ENCODE results near the gene USP35.

USP35 gene

DNA sequence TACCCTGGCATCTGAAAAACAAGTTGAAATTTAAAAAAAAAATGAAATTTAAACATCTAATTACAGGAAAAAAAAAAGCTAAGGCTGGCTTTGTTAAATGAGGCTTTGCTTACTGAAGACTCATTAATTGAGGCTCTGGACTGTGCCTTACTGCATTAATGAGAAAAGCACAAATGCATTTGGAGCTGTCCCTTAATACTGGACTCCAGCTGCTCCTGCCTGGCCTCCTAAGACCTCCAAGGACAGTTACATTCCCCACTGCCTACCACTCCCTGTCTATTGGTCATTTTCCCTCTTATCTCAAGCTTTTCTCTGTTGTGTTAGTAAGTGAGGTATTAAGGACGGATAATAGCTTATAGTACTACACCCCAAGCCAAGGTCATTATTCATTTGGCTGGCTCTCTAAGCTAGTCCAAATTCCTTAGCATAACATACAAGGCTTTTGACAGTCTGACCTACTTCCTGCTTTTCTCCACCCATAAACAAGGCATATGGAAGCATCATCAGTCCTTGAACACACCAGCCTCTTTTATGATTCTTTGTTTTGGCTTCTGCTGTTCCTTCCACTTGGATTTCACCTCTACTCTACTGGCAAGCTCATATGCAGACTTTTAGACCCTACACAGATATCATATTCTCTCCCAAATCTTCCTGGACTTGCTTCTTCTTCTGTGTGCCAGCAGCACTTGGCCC lies 62.5 kb downstream of the USP35 start:
- no peak overlapping the region for H2AFZ ChIP-seq (ENCODE audit: low read length)
- no peak overlapping the region for H3K4me3 ChIP-seq (ENCODE audit: low read length)
- H3K9ac ChIP-seq (ENCODE audit: low read length): no peak overlapping the region
- DNase-seq: no peak
- H3K4me1 ChIP-seq (ENCODE audit: low read length): no peaks in the 10 kb centered on the region
- H3F3A ChIP-seq (ENCODE audit: insufficient read depth, low read length): no peaks in the 10 kb centered on the region
- no peaks in the 10 kb centered on the region for H3K9me3 ChIP-seq (replicated peaks; ENCODE audit: insufficient read depth, low read length)
- H3K36me3 ChIP-seq (replicated peaks; ENCODE audit: insufficient read depth, low read length): no peaks in the 10 kb centered on the region
- no peaks in the 10 kb centered on the region for H4K20me1 ChIP-seq (ENCODE audit: insufficient read depth, low read length)
- H3K27ac ChIP-seq (ENCODE audit: low read length): no peak overlapping the region
- no peaks in the 10 kb centered on the region for H3K27me3 ChIP-seq (replicated peaks; ENCODE audit: insufficient read depth, low read length)
- H3K79me2 ChIP-seq (ENCODE audit: low read length): no peaks in the 10 kb centered on the region
- TF ChIP-seq CTCF (IDR thresholded peaks at IDR 0.05; ENCODE audit: low read length): no peak
- TF ChIP-seq EZH2 (optimal IDR thresholded peaks at IDR 0.05; ENCODE audit: low read depth, low read length): no peak
- TF ChIP-seq EZH2phosphoT487 (IDR thresholded peaks at IDR 0.05; ENCODE audit: low read length): no peak
- H3K9me2 ChIP-seq (replicated peaks; ENCODE audit: insufficient read depth, low read length): no peaks in the 10 kb centered on the region
- H3K4me2 ChIP-seq (ENCODE audit: low read depth, low read length): no peak overlapping the region

- H3K4me3 ChIP-seq (ENCODE audit: low read length): no peak overlapping the region
- no peak for DNase-seq
- no peaks in the 10 kb centered on the region for H3K27me3 ChIP-seq (replicated peaks; ENCODE audit: insufficient read depth, low read length)
- TF ChIP-seq EZH2phosphoT487 (IDR thresholded peaks at IDR 0.05; ENCODE audit: low read length) (no peak), EZH2 (optimal IDR thresholded peaks at IDR 0.05; ENCODE audit: low read depth, low read length) (no peak), CTCF (IDR thresholded peaks at IDR 0.05; ENCODE audit: low read length) (no peak)
- H3K9me3 ChIP-seq (replicated peaks; ENCODE audit: insufficient read depth, low read length): no peaks in the 10 kb centered on the region
- H2AFZ ChIP-seq (ENCODE audit: low read length): no peak overlapping the region
- no peaks in the 10 kb centered on the region for H3F3A ChIP-seq (ENCODE audit: insufficient read depth, low read length)
- no peaks in the 10 kb centered on the region for H3K79me2 ChIP-seq (ENCODE audit: low read length)
- no peak overlapping the region for H3K4me2 ChIP-seq (ENCODE audit: low read depth, low read length)
- H3K36me3 ChIP-seq (replicated peaks; ENCODE audit: insufficient read depth, low read length): no peaks in the 10 kb centered on the region
- H3K9me2 ChIP-seq (replicated peaks; ENCODE audit: insufficient read depth, low read length): no peaks in the 10 kb centered on the region
- no peaks in the 10 kb centered on the region for H3K4me1 ChIP-seq (ENCODE audit: low read length)
- no peak overlapping the region for H3K27ac ChIP-seq (ENCODE audit: low read length)
- no peaks in the 10 kb centered on the region for H4K20me1 ChIP-seq (ENCODE audit: insufficient read depth, low read length)
- H3K9ac ChIP-seq (ENCODE audit: low read length): no peak overlapping the region
Measured at GRCh38 chr11:78253797-78254196, 65.1 kb downstream of the USP35 start.

GRCh38 chr11:78254268-78254667 lies 65.5 kb downstream of the USP35 start:
- Histone ChIP-seq H4K20me1 (ENCODE audit: insufficient read depth, low read length) (no peaks in the 10 kb centered on the region), H3F3A (ENCODE audit: insufficient read depth, low read length) (no peaks in the 10 kb centered on the region), H3K36me3 (replicated peaks; ENCODE audit: insufficient read depth, low read length) (no peaks in the 10 kb centered on the region), H3K27me3 (replicated peaks; ENCODE audit: insufficient read depth, low read length) (no peaks in the 10 kb centered on the region), H3K9ac (ENCODE audit: low read length) (no peak overlapping the region), H3K27ac (ENCODE audit: low read length) (no peak overlapping the region), H3K4me1 (ENCODE audit: low read length) (no peaks in the 10 kb centered on the region), H3K4me3 (ENCODE audit: low read length) (no peak overlapping the region), H3K9me3 (replicated peaks; ENCODE audit: insufficient read depth, low read length) (no peaks in the 10 kb centered on the region), H3K9me2 (replicated peaks; ENCODE audit: insufficient read depth, low read length) (no peaks in the 10 kb centered on the region), H2AFZ (ENCODE audit: low read length) (no peak overlapping the region), H3K4me2 (ENCODE audit: low read depth, low read length) (no peak overlapping the region), H3K79me2 (ENCODE audit: low read length) (no peaks in the 10 kb centered on the region)
- DNase-seq: no peak
- TF ChIP-seq EZH2 (optimal IDR thresholded peaks at IDR 0.05; ENCODE audit: low read depth, low read length) (no peak), CTCF (IDR thresholded peaks at IDR 0.05; ENCODE audit: low read length) (no peak), EZH2phosphoT487 (IDR thresholded peaks at IDR 0.05; ENCODE audit: low read length) (no peak)
